HuH-7.5 (cell line): Measurements from ENCODE around the gene NME4.
"Not testable (repeated sequence)": the region's sequence is repeated elsewhere in the genome, so short reads cannot be mapped to it uniquely, and the experiment has no call there.

Source experiments
- DNase-seq: peaks from one replicate; pipeline ENCODE4 v3.0.0; 2011; ENCODE audit warnings: low spot score

NME4 gene

DNA sequence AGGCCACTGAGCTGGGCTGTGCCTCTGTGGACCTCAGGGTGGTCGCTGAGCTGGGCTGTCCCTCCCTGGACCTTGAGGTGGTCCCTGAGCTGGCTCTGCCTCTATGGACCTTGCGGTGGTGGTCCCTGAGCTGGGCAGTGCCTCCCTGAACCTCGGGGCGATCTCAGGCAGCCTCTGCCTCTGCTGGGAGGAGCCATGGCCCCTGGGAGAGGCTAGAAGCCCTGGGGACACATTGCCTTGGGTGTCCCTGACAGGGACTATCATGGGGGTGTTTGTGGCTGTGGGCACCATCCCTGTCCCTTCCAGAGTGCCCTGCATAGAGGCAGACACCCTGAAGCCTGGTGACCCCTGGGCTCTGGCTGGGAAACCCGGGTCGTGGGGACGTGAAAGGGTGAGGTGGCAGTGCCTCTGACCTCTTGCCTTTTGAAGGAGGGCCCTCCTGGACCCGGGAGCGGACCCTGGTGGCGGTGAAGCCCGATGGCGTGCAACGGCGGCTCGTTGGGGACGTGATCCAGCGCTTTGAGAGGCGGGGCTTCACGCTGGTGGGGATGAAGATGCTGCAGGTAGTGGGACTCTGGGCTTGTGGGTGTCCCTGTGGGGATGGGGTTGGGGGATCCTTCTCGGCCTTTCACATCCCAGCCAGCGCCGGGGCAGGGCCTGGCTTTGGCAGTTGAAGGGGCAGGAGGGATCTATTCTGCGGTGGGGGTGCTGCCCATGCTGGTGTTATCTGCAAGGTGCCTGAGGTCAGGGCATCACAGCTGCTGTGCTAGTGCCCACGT lies 1.8 kb downstream of the NME4 start:
- no peak for DNase-seq

DNA sequence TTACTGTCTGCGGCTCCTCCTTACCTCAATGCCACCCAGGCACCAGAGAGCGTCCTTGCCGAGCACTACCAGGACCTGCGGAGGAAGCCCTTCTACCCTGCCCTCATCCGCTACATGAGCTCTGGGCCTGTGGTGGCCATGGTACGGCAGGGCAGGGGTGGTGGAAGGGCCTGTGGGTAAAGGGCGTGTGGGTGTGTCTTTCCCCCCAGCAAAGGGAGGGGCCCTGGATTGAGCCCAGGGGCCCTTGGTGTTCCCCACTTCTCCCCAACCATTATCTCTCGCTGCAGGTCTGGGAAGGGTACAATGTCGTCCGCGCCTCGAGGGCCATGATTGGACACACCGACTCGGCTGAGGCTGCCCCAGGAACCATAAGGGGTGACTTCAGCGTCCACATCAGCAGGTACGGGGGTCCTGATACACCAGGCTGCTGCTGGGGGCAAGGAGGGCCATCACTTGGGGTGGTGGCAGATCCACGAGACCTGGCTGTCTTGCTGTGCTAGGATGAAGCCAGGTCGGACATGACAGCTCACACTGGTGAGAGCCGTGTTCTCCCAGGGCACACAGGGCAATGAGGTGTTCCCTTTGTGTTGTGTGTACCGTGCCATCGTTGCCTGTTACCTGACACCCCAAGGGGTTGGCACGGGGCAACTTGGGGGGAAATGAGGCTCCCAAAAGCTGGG lies 2.5 kb downstream of the NME4 start:
- no peak for DNase-seq

DNA sequence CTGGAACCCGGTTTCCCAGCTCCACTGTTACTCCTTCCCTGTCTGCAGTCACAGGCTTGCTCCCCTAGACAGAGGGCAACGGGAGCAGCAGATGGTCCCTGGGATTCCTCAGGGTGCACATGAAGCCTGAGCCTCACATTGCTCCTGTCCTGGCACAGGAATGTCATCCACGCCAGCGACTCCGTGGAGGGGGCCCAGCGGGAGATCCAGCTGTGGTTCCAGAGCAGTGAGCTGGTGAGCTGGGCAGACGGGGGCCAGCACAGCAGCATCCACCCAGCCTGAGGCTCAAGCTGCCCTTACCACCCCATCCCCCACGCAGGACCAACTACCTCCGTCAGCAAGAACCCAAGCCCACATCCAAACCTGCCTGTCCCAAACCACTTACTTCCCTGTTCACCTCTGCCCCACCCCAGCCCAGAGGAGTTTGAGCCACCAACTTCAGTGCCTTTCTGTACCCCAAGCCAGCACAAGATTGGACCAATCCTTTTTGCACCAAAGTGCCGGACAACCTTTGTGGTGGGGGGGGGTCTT lies 3.1 kb downstream of the NME4 start:
- DNase-seq, result no peak

DNA sequence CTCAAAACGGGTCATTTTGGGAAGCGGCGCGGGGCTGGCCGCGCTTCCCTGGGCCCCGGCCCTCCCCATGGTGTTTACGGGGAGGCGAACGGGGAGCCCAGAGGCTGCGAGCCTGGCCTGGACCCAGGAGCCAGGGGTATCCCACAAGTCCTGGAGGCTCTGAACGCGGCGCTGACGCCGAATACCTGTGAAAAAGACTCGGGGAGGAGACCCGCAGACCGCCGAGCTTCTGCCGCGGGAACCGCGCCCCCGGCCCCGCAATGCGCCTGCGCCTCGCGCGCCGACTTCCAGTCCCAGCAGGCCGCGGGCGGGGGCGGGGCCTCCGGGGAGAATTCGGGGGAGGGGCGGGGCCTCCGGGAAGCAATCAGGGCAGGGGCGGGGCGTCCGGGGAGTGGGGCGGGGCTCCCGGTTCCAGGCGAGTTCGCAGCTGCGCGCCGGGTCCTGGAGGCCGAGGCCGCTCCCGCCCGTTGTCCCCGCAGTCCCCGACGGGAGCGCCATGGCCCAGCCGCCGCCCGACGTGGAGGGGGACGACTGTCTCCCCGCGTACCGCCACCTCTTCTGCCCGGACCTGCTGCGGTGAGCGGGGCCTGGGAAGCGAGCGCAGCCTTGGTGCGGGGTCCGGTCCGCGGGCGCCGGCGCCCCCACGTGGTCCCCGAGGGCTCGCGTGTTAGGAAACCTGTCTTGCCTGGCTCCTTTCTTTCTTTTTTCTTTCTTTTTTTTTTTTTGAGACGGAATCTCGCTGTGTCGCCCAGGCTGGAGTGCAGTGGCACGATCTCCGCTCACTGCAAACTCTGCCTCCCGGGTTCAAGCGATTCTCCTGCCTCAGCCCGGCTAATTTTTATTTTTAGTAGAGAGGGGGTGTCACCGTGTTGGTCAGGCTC lies 4.7 kb downstream of the NME4 start, which contains the start of gene DECR2:
DECR2 (plus strand) TSS at position 418 of the 881 bp plus-strand sequence; CDS start at position 497, 79 bp downstream.
- DNase-seq, result peak; percentile 92

GRCh38 chr16:404971-405486 lies 8.0 kb downstream of the NME4 start:
- no peak for DNase-seq

- DNase-seq, result no peak
Observed at GRCh38 chr16:405548-406506, 8.8 kb downstream of the NME4 start.

DNA sequence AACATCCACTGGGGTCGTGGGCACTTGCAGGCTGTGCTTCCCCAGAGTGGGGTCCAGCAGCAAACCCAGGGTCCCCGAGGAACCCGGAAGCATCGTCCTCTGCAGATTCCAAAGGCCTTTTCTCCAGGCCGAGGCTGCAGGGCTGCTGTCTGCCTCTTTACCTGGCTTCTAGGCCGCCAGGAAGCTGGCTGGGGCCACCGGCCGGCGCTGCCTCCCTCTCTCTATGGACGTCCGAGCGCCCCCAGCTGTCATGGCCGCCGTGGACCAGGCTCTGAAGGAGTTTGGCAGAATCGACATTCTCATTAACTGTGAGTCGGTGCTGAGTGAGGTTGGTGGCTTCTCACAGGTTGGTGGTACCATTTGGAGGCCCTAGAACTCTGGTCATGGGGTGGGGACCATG lies 10.3 kb downstream of the NME4 start:
- no peak for DNase-seq

- no peak for DNase-seq
Observed at GRCh38 chr16:410516-411178, 13.6 kb downstream of the NME4 start.

DNA sequence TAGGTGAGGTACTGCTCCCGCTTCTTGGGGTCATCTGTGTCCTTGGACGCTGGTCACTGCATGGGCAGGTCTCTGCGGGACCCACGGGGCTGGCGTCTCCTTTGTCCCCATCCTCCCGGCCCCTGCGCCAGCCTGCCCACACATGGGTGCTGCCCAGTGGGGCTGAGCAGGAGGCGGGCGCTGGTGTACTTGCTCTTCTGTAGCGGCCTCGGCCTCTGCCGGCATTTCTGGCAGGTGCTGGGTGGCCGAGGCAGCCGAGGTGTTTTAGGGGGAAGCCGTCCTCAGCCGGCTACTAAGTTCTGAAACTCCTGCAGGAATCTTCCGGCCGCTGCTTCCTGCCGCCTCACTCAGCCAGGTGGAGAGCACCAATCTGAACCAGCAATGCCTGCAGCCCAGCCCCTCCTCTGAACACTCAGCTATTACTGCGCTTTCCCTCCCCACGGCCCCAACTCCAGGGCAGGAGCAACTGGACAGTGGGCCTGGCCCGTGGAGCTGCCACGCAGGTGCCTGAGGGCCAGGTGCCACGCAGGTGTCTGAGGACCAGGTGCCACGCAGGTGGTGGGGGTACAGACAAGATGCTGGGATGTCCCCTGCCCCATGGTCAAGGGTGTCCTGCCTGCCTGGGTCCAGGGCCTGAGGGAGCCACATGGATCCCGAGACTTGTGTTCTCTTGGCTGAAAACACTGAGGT lies 14.7 kb downstream of the NME4 start:
- no peak for DNase-seq

- DNase-seq, result no peak
Observed at GRCh38 chr16:414395-415169, 17.6 kb downstream of the NME4 start.

DNA sequence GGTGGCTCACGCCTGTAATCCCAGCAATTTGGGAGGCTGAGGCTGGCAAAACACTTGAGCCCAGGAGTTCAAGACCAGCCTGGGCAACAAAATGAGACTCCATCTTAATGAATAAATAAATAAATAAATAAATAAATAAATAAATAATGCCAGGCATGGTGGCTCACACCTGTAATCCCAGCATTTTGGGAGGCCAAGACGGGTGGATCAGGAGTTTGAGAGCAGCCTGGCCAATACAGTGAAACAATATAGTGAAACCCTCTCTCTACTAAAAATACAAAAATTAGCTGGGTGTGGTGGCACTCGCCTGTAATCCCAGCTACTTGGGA lies 18.1 kb downstream of the NME4 start:
- DNase-seq, result not testable (repeated sequence)

DNA sequence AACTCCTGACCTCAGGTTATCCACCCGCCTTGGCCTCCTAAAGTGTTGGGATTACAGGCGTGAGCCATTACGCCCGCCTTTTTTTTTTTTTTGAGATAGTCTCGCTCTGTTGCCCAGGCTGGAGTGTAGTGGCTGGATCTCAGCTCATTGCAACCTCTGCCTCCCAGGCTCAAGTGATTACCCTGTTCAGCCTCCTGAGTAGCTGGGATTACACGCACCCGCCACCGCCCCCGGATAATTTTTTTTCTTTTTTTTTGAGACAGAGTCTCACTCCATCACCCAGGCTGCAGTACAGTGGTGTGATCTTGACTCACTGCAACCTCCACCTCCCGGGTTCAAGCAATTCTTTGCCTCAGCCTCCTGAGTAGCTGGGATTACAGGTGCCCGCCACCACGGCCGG lies 25.2 kb downstream of the NME4 start:
- not testable (repeated sequence) for DNase-seq

DNA sequence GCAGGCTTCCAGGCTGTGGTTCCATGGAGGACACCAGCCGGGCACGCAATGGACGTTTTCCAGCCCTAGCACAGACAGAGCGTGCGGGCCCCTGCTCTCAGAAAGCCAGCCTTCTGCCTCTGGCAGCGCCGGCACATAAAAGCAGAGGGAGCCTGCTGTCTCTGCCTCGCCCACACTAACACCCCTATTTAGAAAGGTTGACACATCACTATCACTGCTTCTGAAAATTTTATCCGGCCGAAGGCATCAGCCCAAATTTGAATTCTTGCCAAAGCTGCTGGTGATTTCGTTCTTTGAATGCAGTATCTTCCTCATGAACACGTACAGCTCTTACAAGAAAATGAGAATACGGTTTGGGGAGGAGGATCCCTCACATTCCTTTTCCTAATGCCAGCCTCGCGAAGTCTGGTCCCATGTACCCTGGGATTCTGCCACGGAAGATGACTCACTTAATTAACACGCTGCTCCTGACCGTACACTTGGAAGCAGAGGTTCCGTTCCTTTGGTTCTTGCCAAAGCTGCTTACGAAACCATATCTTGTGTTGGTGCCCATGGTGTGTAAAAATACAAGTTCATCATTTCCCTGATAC lies 27.1 kb downstream of the NME4 start:
- DNase-seq, result no peak

DNA sequence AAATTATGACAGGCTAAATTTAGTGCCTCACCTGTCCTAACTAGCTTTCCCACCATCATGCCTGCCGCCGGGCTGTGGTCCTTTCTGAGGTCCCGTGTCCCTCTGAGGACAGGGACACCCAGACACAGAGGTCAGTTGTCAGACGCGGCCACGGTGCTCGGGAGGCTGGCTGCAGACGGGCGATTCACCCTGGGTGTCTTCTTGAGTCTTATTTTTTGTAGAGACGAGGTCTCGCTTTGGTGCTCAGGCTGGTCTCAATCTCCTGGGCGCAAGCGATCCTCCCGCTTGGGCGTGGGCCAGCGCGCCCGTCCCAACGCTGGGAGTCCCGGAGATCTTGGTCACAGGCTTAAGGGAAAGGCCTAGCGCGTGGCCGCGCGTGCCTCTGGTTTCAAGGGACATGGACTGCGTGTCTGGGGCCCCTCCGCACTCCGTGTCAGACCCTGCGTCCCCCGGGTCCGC lies 27.7 kb downstream of the NME4 start:
- no peak for DNase-seq

DNA sequence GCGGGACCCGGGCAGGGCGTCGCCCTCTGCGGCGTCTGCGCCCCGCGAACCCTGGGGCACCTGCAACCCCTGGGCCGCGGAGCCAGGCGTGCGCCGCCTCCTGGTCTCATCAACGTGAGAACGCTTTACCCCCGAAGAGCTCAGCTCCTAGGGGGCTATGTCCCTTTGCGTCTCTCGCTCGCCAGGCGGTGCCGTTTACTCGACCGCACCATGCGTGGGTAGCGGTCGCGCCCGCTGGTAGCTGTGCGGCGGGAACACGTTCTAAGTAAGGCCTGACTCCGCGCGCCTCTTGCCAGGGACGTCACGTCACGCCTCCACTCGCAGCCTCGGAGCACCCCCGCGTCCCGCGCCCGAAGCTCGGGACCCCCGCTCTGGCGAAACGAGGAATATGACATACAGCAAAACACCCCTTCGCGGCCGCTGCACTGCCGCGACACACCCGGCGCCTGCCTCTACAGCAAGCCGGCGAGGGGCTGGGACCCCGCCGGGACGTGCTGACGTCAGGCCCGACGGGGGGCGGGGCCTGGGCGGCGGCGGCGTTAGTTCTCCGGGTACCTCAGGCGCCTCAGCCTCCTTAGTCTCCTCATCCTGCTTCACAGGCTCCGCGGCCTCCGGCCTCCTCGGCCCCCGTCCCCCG lies 28.2 kb downstream of the NME4 start, which contains the start of gene RAB11FIP3:
RAB11FIP3 (plus strand) TSS at position 568 of the 637 bp plus-strand sequence. CDS start 358 bp downstream, outside the sequence.
- peak; percentile 89 for DNase-seq

DNA sequence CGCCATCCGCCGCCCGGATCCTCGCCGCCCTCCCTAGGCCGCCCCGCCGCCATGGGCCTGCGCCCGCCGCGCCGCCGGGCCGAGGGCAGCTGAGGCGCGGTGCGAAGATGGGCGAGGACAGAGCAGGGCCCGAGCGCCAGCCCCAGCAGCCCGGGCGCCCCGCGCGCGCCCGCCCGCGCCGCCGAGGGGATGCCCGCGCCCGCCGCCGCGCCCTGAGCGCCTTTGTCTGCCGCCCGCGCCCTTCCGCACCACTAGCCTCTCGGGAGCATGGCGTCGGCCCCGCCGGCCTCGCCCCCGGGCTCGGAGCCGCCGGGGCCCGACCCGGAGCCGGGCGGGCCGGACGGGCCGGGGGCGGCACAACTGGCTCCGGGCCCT lies 28.7 kb downstream of the NME4 start:
- no peak for DNase-seq

DNA sequence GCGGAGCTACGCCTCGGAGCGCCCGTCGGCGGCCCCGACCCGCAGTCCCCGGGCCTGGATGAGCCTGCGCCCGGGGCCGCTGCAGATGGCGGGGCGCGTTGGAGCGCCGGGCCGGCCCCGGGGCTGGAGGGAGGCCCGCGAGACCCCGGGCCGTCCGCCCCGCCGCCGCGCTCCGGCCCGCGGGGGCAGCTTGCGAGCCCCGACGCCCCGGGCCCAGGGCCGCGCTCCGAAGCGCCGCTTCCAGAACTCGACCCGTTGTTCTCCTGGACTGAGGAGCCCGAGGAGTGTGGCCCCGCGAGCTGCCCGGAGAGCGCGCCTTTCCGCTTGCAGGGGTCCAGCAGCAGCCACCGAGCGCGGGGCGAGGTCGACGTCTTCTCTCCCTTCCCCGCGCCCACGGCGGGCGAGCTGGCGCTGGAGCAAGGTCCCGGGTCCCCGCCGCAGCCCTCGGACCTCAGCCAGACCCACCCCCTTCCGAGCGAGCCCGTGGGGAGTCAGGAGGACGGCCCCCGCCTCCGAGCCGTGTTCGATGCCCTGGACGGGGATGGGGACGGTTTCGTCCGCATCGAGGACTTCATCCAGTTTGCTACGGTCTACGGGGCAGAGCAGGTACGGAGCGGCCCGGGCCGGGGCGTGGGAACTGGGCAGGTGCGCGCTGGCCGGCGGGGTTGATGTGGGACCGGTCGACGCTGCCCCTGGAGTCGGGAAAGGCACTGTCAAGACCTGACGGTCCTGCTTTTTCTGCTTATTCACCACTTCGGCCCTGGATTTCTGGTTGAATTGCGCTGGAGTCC lies 29.3 kb downstream of the NME4 start:
- DNase-seq, result no peak
